Stimulated activated CD8-positive, alpha-beta memory T cell treated with anti-CD3 and anti-CD28 coated beads, Interleukin-7, amount 100 ng/mL, for 1 hour (primary cell): ENCODE data around the gene PRRX2.

Source experiments
- DNase-seq, 2 donors: peaks; one replicate each; pipeline ENCODE4 v3.0.0-alpha.2; 2020; ENCODE audit warnings: low read depth in 2 of 2

Gene PRRX2

GRCh38 chr9:129677456-129677855 is 12.0 kb downstream of the PRRX2 start:
- DNase-seq: no peak

DNA sequence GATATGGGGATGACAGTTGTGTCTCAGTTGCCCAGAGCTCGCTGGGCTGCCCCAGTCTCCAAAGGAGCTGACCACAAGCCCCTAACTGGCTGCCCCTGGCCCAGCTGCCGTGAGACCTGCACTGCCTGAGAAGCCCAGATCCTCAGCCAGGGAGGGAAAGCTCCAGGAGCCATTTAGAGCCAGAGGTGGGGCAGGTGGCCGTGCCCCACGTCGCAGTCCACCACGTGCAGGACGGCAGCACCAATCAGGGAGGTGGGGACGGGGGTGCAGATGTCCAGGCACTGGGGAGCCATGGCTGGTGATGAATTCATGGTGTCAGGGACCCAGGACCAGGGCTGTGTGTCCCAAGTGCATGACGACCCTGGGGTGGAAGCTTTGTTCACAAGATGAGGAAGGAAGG is 13.4 kb downstream of the PRRX2 start:
- DNase-seq: no peak

- no peak for DNase-seq
Measured at GRCh38 chr9:129679537-129679936, 14.1 kb downstream of the PRRX2 start.

DNA sequence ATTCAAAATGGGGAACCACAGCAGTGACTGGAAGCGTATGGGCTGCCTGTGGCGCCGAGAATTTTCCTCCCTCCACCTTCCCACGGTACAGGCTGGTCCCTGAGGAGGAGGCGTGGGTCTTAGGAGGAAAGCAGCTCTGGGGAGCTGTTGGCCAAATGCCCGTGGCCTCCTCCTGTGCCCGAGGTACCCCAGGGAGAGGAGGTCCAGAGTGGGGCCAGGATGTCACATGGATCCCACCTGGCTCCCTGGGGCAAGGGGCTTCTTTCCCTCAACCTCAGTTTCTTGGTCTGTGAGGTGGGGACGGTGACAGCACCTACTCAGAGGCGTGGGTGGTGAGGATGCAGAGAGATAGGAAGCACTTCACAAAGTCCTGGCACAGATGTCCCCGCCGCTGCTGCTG is 16.5 kb downstream of the PRRX2 start:
- no peak for DNase-seq

DNA sequence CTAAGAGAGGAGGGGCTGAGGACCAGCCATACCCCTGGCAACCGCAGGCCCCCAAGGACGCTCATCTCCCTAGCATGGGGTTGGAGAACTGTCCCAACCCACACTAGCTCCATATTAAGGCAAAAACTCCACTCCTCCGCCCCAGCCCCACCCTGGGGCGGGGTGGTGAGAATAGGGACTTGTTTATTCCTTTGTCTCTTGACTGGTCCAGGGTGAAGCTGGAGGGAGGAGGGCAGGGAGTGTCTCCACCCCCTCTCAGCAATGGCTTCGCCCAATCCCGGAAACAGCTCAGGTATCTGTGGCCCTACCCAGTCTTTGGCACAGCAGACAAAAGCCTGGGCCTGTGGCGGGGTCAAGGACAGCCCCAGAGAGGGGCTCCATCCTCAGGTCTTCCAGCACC is 16.9 kb downstream of the PRRX2 start:
- no peak for DNase-seq

DNA sequence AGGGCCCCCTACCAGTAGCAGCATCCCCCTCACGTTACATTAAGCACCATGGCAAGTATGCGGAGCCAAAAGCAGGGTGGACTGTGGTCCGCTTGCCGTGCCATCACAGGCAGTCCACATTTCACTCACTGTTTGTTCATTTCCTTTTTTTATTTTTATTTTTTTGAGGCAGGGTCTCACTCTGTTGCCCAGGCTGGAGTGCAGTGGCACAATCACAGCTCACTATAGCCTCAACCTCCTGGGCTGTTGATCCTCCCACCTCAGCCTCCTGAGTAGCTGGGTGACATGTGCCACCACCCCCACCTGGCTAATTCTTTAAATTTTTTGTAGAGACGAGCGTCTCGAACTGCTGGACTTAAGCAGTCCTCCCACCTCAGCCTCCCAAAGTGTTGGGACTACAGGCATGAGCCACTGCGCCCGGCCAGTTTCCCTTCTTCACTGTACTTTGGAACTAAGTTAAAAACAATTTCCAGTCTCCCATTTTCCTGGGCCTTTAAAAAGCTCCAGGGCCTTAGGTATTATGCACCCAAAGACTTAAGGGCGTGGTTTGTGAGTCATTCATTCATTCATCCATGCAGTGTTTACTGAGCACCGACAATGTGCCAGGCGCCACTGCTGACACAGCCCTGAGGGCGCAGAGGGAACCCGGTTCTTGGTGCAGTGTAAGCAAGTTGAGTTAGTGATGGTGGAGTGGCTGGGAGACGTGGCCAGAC is 19.9 kb downstream of the PRRX2 start:
- no peak for DNase-seq

- no peak for DNase-seq
Measured at GRCh38 chr9:129685933-129686259, 20.4 kb downstream of the PRRX2 start.

- no peak for DNase-seq
Measured at GRCh38 chr9:129686736-129687135, 21.3 kb downstream of the PRRX2 start.

- no peak for DNase-seq
Measured at GRCh38 chr9:129687391-129687790, 21.9 kb downstream of the PRRX2 start.

GRCh38 chr9:129688285-129689043 is 23.0 kb downstream of the PRRX2 start:
- DNase-seq: no peak

- DNase-seq: no peak
Measured at GRCh38 chr9:129692534-129692933, 27.1 kb downstream of the PRRX2 start.

GRCh38 chr9:129693741-129694140 is 28.3 kb downstream of the PRRX2 start:
- DNase-seq: no peak

- DNase-seq: no peak
Measured at GRCh38 chr9:129694243-129694646, 28.8 kb downstream of the PRRX2 start.

DNA sequence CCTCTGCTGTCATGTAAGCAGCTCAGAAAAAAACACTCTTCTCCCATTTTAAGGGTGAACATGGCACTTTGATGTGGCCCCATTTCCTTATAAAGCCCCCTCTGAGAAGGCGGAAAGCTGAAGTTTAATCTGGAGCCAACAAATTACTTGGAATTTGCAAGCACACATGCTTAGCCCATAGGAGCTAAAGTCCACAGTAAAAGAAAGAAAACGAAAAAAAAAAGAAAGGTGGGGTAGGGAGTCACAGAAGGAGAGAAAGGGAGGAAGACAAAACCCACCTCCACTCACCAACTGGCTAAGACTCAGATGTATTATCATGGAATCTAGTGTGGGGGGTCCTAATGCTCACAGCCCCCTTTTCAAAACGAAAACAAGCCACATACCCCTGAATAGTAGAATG is 30.4 kb downstream of the PRRX2 start:
- DNase-seq: no peak

GRCh38 chr9:129696944-129697655 is 31.7 kb downstream of the PRRX2 start:
- DNase-seq: no peak

DNA sequence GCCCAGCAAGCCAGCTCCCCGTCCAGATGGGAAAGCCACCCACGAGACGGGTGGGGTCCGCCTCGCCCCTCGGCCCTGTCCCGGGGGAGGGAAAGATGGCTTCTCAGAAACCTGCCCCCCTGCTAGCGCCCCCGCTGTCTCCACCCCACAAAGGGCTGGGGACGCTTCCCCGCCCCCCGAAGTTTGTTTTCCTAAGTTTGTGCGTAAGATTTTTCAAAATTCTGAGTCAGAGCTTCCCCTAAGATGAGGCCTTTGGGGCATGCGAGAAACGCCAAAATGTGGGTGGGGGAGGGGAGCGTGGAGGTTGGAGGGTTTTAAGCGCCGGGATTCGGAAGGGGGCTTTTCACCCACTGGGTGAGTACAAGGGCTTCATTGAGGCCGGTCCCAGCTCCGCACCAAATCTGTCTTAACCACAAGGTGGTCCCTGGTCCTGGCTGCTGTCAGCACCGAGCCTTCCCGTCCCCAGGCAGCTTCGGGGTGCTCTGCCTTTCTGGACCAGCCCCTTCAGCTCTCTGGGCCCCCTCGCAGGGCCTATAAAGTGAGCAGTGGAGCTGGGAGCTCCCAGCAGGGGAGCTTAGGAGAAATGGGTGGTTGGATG is 32.3 kb downstream of the PRRX2 start:
- DNase-seq: no peak

DNA sequence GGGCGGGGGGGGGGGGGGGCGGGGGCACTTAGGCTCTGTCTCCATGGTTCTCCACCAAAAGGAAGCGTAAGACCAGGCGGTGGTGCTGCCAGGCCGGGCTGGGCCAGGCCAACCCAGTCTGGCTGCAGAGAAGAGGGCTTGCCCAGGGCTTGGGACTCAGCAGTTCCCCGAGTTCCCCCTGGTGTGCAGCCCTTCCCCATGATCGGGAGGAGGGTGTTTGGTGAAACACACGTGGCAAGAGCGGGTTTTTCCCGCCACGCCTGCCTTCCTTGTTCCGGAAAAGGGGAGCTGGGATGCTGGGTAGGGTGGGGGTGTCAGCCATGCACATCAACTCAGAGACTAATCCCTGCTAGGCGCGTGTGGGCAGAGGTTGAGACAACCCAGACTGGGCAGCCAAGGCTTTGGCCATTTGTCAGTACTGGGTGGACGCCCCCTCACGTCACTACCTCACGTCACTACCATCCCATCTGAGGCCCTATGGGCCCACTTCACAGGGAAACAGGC is 32.9 kb downstream of the PRRX2 start:
- no peak for DNase-seq

GRCh38 chr9:129701054-129701453 is 35.6 kb downstream of the PRRX2 start:
- no peak for DNase-seq

GRCh38 chr9:129701549-129701948 is 36.1 kb downstream of the PRRX2 start:
- no peak for DNase-seq

DNA sequence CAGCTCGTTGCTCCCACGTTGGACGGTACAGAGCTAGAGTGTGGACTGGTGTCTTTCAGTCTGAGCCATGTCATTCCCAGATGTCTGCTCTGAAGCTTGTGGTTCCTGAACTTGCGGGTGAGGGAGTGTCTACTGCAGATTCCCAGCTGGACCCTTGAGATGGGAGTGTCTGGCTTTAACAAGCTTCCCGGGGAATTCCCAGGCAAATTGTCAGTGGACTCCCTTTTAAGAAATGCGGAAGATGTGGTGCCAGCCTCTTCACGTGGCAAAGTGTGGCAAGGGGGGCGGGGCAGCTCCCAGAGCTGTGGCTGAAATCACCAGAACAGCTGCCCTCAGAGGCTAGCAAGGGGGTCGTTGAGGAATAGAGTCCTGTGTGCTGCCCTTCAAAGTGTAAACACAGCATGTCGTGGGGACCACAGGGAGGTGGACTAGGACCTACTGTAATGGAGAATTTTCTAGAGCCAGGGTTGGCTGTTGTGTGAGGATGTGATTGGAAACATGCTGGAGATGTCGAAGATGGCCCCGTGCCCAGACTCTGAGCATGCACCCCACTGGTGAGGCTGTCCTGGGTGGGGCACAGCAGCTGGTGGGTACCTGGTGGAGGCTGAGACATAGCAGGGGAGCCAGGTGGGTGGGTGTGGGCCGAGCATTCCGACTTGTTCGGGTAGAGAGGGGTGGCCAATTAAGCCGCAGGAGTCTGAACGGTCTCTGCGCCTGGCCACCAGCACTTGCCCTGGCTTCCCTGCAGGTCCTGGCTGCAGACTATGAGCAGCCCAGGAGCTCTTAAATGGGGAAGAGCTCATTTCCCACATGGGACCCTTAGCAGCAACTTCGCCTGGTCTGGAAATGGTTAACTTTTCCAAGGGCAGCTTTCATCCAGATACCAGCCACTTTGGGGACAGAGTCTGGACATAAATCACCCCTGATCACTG is 37.4 kb downstream of the PRRX2 start:
- DNase-seq: no peak

DNA sequence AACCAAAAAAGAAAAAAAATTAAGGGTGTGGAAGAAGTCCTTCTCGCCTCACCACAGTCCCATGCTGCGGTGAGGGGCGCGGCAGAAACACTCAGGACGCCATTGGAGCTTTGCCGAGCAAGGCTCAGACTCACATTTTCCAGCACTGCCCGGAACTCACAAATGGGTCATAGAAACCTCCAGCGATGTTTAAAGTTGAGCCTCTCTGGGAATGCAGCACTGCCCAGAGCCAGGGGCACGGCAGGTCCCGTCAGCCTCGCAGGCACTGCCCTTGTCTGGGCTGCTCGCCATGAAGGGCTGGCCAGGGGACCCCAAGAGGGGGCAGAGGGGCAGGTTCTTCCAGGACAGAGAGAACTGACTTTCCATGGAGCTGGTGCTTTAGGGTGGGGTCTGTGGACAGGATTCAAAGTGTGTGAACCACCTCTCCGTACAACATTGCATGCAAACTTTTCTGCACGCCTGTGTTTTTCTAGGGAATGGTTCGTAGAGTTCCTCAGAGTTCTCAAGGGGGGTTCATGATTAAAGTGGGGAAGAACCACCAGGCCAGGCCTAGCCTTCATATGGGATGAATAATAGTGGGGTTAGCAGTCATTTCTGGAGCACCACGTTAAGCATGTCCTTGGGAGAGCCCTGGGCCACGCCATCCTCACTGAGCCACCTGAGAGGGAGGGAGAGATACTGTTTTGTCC is 38.4 kb downstream of the PRRX2 start:
- DNase-seq: no peak
